Fibroblast of skin of right biceps (primary cell): ENCODE measurements around the gene ATF6B.

Experiments used
- DNase-seq: peaks from one replicate; pipeline ENCODE4 v3.0.0-alpha.2; 2013

The ATF6B gene

GRCh38 chr6:32127717-32128592 lies at the start of gene ATF6B:
Gene ATF6B (minus strand): TSS chr6:32128246. CDS start chr6:32128207, 39 bp downstream.
- DNase-seq = peak; percentile 100

DNA sequence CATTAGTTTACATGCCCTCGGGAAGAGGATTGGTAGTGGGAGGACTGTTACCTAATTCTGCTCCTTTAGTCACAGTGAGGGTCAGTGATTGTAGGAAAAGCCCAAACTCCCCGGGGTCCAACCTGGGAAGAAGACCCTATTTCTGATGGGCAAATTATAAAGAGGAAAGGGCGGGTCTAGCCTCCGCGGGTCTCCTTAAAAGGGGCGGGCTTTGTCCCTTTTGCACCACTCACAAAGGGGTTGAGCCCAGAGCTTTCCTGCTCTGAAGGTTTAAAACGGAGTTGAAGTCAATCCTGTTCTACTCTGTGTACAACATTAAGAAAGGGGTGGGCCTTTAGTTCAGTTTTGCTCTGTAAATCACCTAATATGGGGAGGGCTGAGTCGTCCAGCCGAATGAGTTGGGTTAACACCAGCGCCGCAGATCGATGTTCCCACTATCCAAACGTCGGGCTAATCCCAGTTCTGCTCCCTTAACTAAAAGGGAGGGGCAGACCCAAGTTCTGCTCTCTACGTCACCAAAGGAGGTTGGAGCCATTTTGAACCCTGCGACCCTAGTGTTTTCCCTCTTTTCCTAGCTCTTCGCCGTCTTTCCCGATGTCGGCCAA lies 49.2 kb upstream of the ATF6B start:
- DNase-seq = no peak

- peak; percentile 64 for DNase-seq
Observed at GRCh38 chr6:32176476-32177182, 48.6 kb upstream of the ATF6B start.

GRCh38 chr6:32175711-32176475 lies 47.8 kb upstream of the ATF6B start, which contains the start of gene AGPAT1:
Gene AGPAT1 (minus strand): TSS chr6:32176084. CDS start chr6:32171496, 4,588 bp downstream.
- peak; percentile 98 for DNase-seq

GRCh38 chr6:32175322-32175710 lies 47.3 kb upstream of the ATF6B start:
- no peak for DNase-seq

- DNase-seq = no peak
Observed at GRCh38 chr6:32174416-32174815, 46.4 kb upstream of the ATF6B start.

GRCh38 chr6:32173051-32173727 lies 45.1 kb upstream of the ATF6B start:
- no peak for DNase-seq

GRCh38 chr6:32171234-32171633 lies 43.2 kb upstream of the ATF6B start:
- DNase-seq = no peak

DNA sequence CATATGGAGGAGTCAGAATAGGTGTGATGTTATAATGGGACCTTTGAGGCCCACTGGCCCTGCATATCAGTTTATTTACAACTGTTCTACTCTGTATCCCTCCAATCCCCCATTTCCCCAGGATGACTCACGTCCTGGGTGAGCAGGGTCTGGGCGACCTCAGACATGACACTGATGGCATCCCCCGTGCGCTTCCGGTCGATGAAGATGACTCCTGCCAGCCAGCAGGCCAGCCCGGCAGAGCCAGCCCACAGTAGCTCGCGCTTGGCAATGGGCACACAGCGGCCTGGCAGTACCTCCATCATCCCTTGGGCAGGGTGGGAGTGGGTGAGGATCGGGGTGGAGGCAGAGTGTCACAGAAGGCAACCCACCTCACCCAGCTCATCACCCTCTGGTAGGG lies 42.2 kb upstream of the ATF6B start:
- DNase-seq = no peak

DNA sequence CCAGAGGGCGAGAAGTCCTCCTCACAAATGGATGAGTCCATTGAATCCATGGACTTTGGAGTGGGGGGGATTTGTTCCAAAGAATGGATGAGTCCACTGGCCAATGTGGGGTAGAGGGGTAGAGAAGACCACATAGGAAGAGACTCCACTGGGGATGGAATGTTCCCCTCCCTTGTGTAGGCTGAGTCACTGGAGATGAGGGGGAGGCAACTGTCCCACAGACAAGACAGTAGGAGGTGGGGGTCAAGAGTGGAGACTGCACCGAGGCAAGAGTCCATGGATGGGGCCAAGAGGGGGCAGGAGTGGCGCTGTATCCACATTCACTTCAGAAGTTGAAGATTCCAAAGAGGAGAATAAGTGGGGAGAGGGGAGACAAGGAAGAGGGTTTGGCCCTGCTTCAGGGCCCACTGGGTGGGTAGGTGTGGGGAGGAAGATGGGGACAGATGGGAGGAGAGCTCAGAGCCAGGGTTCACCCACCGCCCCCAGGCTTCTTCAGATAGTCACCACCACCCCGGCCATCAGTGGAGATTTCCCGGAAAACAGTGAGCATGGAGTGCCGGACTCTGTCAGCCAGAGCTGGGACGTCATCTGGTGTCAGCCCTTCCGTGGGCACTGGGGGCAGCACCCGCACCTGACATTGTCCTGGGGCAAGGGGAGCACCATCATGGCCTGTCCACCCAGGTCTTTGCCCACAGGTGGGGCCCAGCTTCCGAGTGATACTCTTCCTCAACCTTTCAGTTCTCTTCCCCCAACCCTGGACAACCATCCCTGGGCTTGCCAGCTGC lies 41.0 kb upstream of the ATF6B start:
- DNase-seq = peak; percentile 66

DNA sequence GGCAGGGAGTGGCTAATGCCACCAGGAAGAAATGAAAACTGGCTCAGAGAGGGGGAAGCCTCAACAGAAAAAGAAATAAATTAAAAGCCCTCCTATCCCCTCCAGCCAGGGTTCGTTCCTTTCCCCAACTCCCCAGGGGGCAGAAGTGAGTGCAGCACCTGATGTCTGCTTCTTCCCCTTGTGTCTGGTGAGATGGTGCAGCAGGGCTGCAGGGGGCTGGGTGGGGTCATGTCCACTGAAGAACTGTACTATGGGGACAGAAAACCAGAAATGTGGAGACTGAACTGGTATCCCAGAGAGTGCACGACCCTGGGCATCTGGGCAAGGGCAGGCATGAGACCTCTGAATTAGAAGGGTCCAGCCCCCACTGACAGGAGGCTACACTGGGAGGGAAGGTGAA lies 40.3 kb upstream of the ATF6B start:
- no peak for DNase-seq

DNA sequence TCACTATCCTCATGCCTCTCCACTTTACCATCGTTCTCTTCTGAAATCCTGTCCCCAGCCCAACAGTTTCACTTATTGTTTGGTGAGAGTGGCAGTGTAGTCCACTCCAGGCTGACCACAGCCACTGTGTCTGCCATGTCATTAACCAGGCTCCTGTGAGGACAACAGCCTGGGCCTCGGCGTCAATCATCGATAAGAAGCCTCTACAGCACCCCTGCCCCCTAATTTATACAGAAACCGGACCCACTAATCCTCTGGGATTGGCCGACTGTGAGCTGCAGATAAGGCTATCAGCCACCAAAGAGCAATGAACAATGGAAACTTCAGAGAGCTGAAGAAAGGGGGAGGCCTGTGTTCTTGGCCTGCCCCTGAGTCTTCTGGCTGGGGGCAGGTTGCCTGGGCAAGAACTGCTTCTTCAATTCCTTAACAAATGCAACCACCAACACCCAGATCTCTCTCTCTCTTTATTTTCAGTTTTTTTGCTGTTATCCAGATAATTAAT lies 39.8 kb upstream of the ATF6B start:
- DNase-seq = no peak

DNA sequence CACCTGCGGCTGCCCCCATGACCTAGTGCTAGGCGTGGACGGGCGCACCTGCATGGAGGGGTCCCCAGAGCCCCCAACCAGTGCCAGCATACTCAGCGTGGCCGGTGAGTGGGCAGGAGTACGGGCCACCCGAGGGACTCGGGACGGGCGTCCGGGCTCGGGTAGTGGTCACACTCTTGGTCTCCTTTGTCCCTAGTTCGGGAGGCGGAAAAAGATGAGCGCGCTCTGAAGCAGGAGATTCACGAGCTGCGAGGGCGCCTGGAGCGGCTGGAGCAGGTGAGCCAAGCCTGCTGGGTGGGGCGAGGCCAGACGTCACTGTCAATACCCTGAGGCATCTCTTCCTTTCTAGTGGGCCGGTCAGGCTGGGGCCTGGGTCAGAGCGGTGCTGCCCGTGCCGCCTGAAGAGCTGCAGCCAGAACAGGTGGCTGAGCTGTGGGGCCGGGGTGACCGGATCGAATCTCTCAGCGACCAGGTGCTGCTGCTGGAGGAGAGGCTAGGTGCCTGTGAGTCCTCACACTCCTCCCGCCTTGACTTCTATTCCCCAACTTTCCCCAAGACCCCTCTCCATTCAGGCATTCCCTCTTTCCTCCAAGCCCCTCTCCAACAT lies 39.2 kb upstream of the ATF6B start:
- DNase-seq = no peak

DNA sequence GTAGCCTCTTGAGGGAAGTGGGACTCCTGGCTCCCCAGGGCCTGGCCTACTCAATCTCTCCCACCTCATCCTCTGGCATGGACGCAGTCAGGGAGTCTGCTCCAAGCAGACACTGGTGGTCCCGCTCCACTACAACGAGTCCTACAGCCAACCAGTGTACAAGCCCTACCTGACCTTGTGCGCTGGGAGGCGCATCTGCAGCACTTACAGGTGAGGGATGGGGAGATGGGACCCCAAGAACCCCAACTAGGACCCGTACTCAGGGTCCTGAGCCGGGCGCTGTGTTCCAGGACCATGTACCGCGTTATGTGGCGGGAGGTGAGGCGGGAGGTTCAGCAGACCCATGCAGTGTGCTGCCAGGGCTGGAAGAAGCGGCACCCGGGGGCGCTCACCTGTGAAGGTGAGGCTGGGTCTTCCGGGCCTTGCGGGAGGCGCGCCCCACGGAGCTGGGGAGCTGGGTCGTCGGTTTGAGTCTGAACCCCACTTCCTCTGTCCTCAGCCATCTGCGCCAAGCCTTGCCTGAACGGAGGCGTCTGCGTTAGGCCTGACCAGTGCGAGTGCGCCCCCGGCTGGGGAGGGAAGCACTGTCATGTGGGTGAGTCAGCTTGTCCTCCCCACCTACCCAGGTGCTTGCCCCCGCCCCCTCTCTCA lies 38.5 kb upstream of the ATF6B start:
- DNase-seq = no peak

DNA sequence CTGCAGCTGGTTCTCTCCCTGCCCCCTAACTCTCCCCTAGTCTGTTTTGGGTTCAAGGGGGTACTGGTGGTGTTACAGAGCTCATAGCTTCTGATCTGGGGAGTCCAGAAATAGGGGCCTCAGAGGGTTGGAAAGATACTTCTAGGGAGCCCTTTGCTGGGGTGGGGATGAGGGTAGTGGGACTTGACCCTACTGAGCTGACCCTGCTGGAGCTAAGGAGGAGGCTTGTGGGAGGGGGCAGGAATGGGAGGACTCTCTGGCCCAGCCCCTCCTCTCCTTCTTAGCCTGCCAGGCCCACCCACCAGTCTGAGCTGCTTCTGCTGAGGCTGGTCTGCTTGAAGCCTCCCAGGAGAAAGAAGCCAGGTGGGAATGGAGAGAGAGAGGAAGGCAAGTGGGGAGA lies 36.2 kb upstream of the ATF6B start, which contains the start of gene EGFL8:
TSS of gene EGFL8 (plus strand) at position 301 of the 400 bp plus-strand sequence. CDS start 1,571 bp downstream, outside the sequence.
- DNase-seq = no peak

DNA sequence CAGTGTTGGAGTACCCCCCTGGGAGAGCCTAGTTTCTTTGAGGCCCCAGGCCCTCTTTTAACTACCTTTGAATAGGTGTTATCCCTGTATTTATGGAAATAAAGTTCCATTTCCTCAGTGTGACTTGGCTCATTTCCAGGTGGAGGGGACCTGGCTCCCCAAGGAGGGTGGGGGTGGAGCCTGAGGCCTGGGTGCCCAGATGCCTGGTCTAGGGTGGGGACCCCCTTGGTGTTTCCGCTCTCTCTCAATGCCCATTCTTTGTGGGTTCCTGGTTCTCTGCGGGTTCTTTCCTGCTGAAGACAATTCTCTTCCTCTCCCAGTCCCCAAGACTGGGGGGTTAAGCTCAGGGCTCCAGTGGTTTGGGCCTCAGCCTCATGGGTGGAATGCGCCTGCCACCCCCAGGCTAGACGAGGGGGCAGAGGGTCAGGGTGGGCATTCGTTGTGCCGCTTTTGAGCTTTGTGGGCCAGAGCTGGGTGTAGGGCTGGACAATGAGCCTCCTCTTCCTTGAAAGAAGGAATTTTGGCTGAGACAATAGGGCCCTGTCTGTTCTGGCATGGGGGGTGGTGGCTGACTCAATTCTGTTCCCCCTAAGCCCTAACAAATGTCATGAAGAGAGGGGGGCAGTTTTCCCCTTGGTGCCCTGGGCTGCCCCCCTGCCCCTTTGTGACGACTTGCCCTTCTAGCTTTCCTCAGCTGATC lies 35.7 kb upstream of the ATF6B start:
- DNase-seq = no peak

DNA sequence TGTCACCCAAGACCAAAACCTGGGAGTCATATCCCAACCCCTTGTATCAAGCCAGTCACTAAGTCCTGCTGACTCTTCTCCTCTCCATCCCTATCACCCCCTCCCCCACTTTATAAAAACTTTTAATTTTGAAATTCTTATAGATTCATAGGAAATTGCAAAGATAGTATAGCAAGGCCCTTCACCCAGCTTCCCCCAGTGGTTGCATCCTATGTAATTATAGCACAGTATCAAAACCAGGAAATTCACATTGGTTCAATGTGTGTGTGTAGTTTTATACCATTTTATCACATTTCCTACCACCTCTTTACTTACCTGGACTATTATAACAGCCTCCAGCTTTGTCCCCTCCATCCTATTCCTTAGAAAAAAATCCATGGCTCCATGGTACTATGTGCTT lies 30.0 kb upstream of the ATF6B start:
- no peak for DNase-seq

GRCh38 chr6:32156891-32157290 lies 28.8 kb upstream of the ATF6B start:
- no peak for DNase-seq

DNA sequence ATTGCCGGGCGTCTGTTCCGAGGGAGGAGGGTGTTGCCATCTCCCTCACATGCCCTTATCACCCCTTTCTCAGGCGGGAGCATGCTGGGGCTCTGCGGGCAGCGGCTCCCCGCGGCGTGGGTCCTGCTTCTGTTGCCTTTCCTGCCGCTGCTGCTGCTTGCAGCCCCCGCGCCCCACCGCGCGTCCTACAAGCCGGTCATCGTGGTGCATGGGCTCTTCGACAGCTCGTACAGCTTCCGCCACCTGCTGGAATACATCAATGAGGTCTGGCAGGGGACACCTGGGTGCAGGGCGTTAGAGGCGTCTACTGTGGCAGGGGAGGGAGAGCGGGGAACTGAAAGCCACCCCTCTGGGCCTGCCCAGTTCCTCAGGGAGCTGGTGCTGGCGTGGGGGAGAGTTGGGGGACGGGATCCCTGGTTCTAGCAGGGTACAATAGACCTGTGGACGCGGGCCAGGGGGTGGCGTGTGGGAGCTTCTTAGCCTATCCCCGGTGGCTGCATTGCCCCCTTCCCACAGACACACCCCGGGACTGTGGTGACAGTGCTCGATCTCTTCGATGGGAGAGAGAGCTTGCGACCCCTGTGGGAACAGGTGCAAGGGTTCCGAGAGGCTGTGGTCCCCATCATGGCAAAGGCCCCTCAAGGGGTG lies 26.6 kb upstream of the ATF6B start:
- peak; percentile 69 for DNase-seq
